GM23338 (cell line): ENCODE measurements around the gene CACNA1S. TPM values are rescaled to one million over a fixed set of nuclear protein-coding genes. Genes with fewer than 3 reads are reported as not detected.

ENCODE experiments used
- ATAC-seq: fragments of 200-7000 bp; cut with Tn5 transposase; 3 replicates; pipeline ENCODE4 v1.9.1; 2020
- DNase-seq: peaks from one replicate; pipeline ENCODE4 v3.0.0-alpha.2; 2015; ENCODE audit warnings: low spot score
- H2AFZ ChIP-seq: fragments of 200-600 bp; sonication (generic); 2 replicates; pipeline ENCODE4 v1.8.0; 2016; ENCODE audit warnings: antibody characterized with exemption, mild to moderate bottlenecking, moderate library complexity
- H3F3A ChIP-seq: fragments of 200-600 bp; sonication (generic); replicated peaks from 2 replicates; pipeline ENCODE4 v1.8.0; 2017; ENCODE audit warnings: antibody characterized with exemption, mixed run types, low read depth
- H3K27ac ChIP-seq: fragments of 200-600 bp; sonication (generic); 2 replicates; pipeline ENCODE4 v1.6.1; 2016; ENCODE audit warnings: low read depth
- H3K27me3 ChIP-seq: fragments of 200-600 bp; sonication (generic); 2 replicates; pipeline ENCODE4 v1.8.0; 2016; ENCODE audit warnings: mild to moderate bottlenecking, mixed run types, moderate library complexity; ENCODE audit not compliant: insufficient read depth
- H3K36me3 ChIP-seq: fragments of 200-600 bp; sonication (generic); 2 replicates; pipeline ENCODE4 v1.8.0; 2016; ENCODE audit warnings: mild to moderate bottlenecking; ENCODE audit not compliant: insufficient read depth
- H3K4me1 ChIP-seq: fragments of 200-600 bp; sonication (generic); 2 replicates; pipeline ENCODE4 v1.8.0; 2016; ENCODE audit warnings: mild to moderate bottlenecking, moderate library complexity; ENCODE audit not compliant: insufficient read depth
- H3K4me2 ChIP-seq: fragments of 200-600 bp; sonication (generic); 2 replicates; pipeline ENCODE4 v1.7.1; 2017; ENCODE audit warnings: mixed run types
- H3K4me3 ChIP-seq: fragments of 200-600 bp; sonication (generic); 2 replicates; pipeline ENCODE4 v1.6.1; 2016; ENCODE audit warnings: mixed run types
- H3K79me2 ChIP-seq: fragments of 200-600 bp; sonication (generic); replicated peaks from 2 replicates; pipeline ENCODE4 v1.8.0; 2017; ENCODE audit warnings: mild to moderate bottlenecking; ENCODE audit not compliant: insufficient read depth
- H3K9me2 ChIP-seq: fragments of 200-600 bp; sonication (generic); 2 replicates; pipeline ENCODE4 v1.8.0; 2017; ENCODE audit not compliant: insufficient read depth
- H4K20me1 ChIP-seq: fragments of 200-600 bp; sonication (generic); replicated peaks from 2 replicates; pipeline ENCODE4 v1.8.0; 2017; ENCODE audit warnings: mild to moderate bottlenecking; ENCODE audit not compliant: insufficient read depth
- H3K27ac Mint-ChIP-seq: 2 replicates; pipeline ENCODE4 v1.8.0; 2020; ENCODE audit warnings: inconsistent platforms, mild to moderate bottlenecking, moderate library complexity, mixed read lengths
- H3K27me3 Mint-ChIP-seq: 3 replicates; pipeline ENCODE4 v1.8.0; 2022; ENCODE audit warnings: low read depth, mild to moderate bottlenecking, moderate library complexity, mixed read lengths, inconsistent platforms; ENCODE audit not compliant: insufficient read depth, poor library complexity
- H3K36me3 Mint-ChIP-seq: 3 replicates; pipeline ENCODE4 v1.8.0; 2021; ENCODE audit warnings: low read depth, mild to moderate bottlenecking, inconsistent platforms, moderate library complexity, mixed read lengths
- H3K4me1 Mint-ChIP-seq: 3 replicates; pipeline ENCODE4 v1.8.0; 2020; ENCODE audit warnings: mild to moderate bottlenecking, inconsistent platforms, mixed read lengths
- H3K4me3 Mint-ChIP-seq: 3 replicates; pipeline ENCODE4 v1.8.0; 2021; ENCODE audit warnings: moderate library complexity, mild to moderate bottlenecking, inconsistent platforms, mixed read lengths
- H3K9me3 Mint-ChIP-seq: 3 replicates; pipeline ENCODE4 v1.8.0; 2020; ENCODE audit warnings: moderate library complexity, mild to moderate bottlenecking, inconsistent platforms, mixed read lengths
- CREB1 ChIP-seq: fragments of 250-450 bp; sonication (Bioruptor Pico); IDR thresholded peaks from 2 replicates; pipeline ENCODE4 v1.5.0; 2020; ENCODE audit warnings: low read depth, mild to moderate bottlenecking, moderate library complexity
- CTCF ChIP-seq, 2 experiments: fragments of 200-600 bp in 1 of 2; sonication (generic) in 1 of 2; conservative IDR thresholded peaks; 2 replicates each; pipeline versions ENCODE4 v1.5.1 to v1.6.1; 2016 to 2017; ENCODE audit warnings: antibody characterized with exemption in 2 of 2, low read depth in 2 of 2, mild to moderate bottlenecking in 2 of 2, moderate library complexity in 1 of 2
- ETS1 ChIP-seq: IDR thresholded peaks from 2 replicates; pipeline ENCODE4 v1.6.1; 2016; ENCODE audit warnings: antibody characterized with exemption
- EZH2 ChIP-seq: fragments of 200-600 bp; sonication (generic); IDR thresholded peaks from one replicate; pipeline ENCODE4 v1.8.0; 2017; ENCODE audit warnings: antibody characterized with exemption, mild to moderate bottlenecking, low read depth; ENCODE audit not compliant: unreplicated experiment
- EZH2phosphoT487 ChIP-seq: fragments of 200-600 bp; sonication (generic); IDR thresholded peaks from one replicate; pipeline ENCODE4 v1.8.1; 2018; ENCODE audit warnings: antibody characterized with exemption; ENCODE audit not compliant: unreplicated experiment
- JUNB ChIP-seq: IDR thresholded peaks from one replicate; pipeline ENCODE4 v1.6.1; 2016; ENCODE audit warnings: antibody characterized with exemption; ENCODE audit not compliant: unreplicated experiment
- NANOG ChIP-seq: IDR thresholded peaks from 2 replicates; pipeline ENCODE4 v1.6.1; 2016; ENCODE audit warnings: antibody characterized with exemption, borderline replicate concordance
- POLR2AphosphoS5 ChIP-seq: IDR thresholded peaks from 2 replicates; pipeline ENCODE4 v1.6.1; 2016; ENCODE audit warnings: antibody characterized with exemption, low read depth
- REST ChIP-seq: IDR thresholded peaks from one replicate; pipeline ENCODE4 v1.6.1; 2018; ENCODE audit warnings: antibody characterized with exemption; ENCODE audit not compliant: unreplicated experiment
- STAT1 ChIP-seq: IDR thresholded peaks from one replicate; pipeline ENCODE4 v1.6.1; 2016; ENCODE audit warnings: antibody characterized with exemption; ENCODE audit not compliant: unreplicated experiment
- ZNF114 ChIP-seq: fragments of 250-450 bp; sonication (Bioruptor Pico); IDR thresholded peaks from 2 replicates; pipeline ENCODE4 v1.5.0; 2020; ENCODE audit warnings: mild to moderate bottlenecking, moderate library complexity
- ZNF331 ChIP-seq: fragments of 250-450 bp; sonication (Bioruptor Pico); IDR thresholded peaks from 2 replicates; pipeline ENCODE4 v1.5.0; 2020; ENCODE audit warnings: low read depth, mild to moderate bottlenecking, moderate library complexity
- ZNF462 ChIP-seq: fragments of 250-450 bp; sonication (Bioruptor Pico); IDR thresholded peaks from 2 replicates; pipeline ENCODE4 v1.5.0; 2020; ENCODE audit warnings: mild to moderate bottlenecking, moderate library complexity
- polyA plus RNA-seq: library from polyadenylated mRNA; unstranded; fragments of >200 nt; fragmentation: Nextera tagmentation; extraction: Ambion mirVana; gene quantifications from 2 replicates; pipeline ENCODE4 v1.2.1, GENCODE V29; 2016
- total RNA-seq: library from RNA; depleted of rRNA; stranded (reverse); fragments of >200 nt; shearing (Covaris generic); gene quantifications from 2 replicates; pipeline ENCODE4 v1.2.3, GENCODE V29; 2014

CACNA1S gene
- total and polyA plus RNA-seq, 2 experiments from 2014 or later = 0.03 TPM; not detected in 1

GRCh38 chr1:201144701-201145100, 32.5 kb upstream of the CACNA1S start:
- Histone ChIP-seq H3K79me2 (no peaks in the 10 kb centered on the region), H4K20me1 (peaks cover 16% of the 10 kb centered on the region; the same call in 1 of the 2 replicates), H3K27me3 (no peaks in the 10 kb centered on the region), H3K36me3 (peaks cover 30% of the 10 kb centered on the region), H3K4me2 (no peak overlapping the region), H3K27ac (no peak overlapping the region), H3K4me1 (no peaks in the 10 kb centered on the region), H2AFZ (no peak overlapping the region), H3K4me3 (no peak overlapping the region), H3F3A (no peaks in the 10 kb centered on the region), H3K9me2 (no peaks in the 10 kb centered on the region)
- no peak for TF ChIP-seq CTCF (conservative IDR thresholded peaks at IDR 0.05; ENCODE audit: low read depth in 2 of 2)
- no peak for TF ChIP-seq EZH2
- TF ChIP-seq STAT1 = no peak
- no peak for TF ChIP-seq JUNB
- no peak for TF ChIP-seq ZNF114
- TF ChIP-seq ETS1 = no peak
- TF ChIP-seq ZNF331 = no peak
- TF ChIP-seq CREB1 (CRISPR knock-in tag) = no peak
- no peak for TF ChIP-seq EZH2phosphoT487
- no peak for TF ChIP-seq ZNF462 (CRISPR knock-in tag)
- no peak for TF ChIP-seq REST
- no peak for TF ChIP-seq NANOG
- TF ChIP-seq POLR2AphosphoS5 = no peak
- H3K4me1 Mint-ChIP-seq = no peaks in the 10 kb centered on the region
- DNase-seq (no peak), ATAC-seq (no peak)
- peaks cover 3% of the 10 kb centered on the region for H3K27me3 Mint-ChIP-seq
- H3K4me3 Mint-ChIP-seq = no peak overlapping the region
- no peaks in the 10 kb centered on the region for H3K9me3 Mint-ChIP-seq
- H3K27ac Mint-ChIP-seq = no peak overlapping the region
- peaks cover 94% of the 10 kb centered on the region for H3K36me3 Mint-ChIP-seq
